Measurements from ENCODE around the gene SETX. TPM values are rescaled to one million over a fixed set of nuclear protein-coding genes. Genes with fewer than 3 reads are reported as not detected.
"Not testable (repeated sequence)": the region's sequence is repeated elsewhere in the genome, so short reads cannot be mapped to it uniquely, and the experiment has no call there.

The SETX gene
- total and polyA plus RNA-seq, 5 experiments from 2014 or later = 21.4 to 84.8 (median 29.1) TPM

DNA sequence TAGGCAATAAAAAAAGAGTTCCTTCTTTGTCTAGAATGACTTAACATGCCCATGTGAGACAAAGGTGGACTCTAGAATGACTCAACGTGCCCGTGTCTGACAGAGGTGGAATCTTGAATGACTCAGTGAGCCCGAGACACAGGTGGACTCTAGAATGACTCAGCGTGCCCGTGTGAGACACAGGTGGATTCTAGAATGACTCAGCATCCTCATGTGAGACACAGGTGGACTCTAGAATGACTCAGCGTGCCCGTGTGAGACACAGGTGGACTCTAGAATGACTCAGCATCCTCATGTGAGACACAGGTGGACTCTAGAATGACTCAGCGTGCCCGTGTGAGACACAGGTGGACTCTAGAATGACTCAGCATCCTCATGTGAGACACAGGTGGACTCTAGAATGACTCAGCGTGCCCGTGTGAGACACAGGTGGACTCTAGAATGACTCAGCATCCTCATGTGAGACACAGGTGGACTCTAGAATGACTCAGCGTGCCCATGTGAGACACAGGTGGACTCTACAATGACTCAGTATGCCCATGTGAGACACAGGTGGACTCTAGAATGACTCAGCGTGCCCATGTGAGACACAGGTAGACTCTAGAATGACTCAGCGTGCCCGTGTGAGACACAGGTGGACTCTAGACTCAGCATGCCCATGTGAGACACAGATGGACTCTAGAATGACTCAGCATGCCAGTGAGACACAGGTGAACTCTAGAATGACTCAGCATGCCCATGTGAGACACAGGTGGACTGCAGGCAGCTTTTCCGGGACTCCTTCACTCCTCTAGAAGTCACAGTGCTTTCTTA lies 84.9 kb downstream of the SETX start:
- DNase-seq, H3K27me3 Mint-ChIP-seq, H3K4me3 Mint-ChIP-seq, ATAC-seq, H3K9me3 Mint-ChIP-seq, POLR2A ChIA-PET: not testable (repeated sequence)
- peak overlapping the region in 1 of 10 donors; percentile 32 for H3K27ac Mint-ChIP-seq
- peaks cover 0 to 82% (median 16%) of the 10 kb centered on the region in 3 donors for H3K36me3 Mint-ChIP-seq
- H3K4me1 Mint-ChIP-seq = peaks cover 1 to 12% (median 8%) of the 10 kb centered on the region in 4 donors

DNA sequence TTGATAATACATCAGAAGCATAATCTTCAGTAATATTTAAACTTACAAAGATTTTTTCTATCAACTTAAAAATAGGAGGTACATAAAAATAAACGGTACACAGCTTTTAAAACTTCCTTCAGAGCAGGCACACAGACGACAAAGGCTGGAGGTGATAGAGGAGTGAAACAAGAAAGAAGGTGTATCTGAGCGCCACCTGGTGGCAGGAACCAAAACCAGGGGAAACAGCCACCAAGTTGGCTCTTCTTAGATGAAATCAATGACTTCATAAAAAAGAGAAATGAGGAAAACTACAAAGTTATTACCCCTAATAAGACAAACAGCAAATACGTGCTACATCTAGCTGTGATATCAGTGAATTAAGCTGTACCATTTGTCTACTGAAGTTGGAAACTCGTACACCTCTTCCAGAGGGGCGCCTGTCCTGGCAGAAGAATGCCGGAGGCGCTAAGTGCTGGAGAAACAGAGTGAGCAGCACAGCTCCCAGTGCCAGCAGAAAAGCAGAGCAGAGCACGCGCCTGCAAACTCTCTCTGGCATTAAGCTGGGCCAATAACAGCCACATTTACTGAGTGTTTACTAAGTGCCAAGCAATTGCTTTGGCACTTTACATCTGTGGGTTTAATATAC lies 85.9 kb downstream of the SETX start:
- Mint-ChIP-seq H3K36me3 (peaks cover 0 to 82% (median 17%) of the 10 kb centered on the region in 3 donors), H3K27ac (peak overlapping the region in 4 of 10 donors; percentile 24 to 69 (median 58)), H3K27me3 (no peaks in the 10 kb centered on the region), H3K9me3 (no peaks in the 10 kb centered on the region), H3K4me1 (peaks cover 3 to 12% (median 8%) of the 10 kb centered on the region in 4 donors), H3K4me3 (no peak overlapping the region)
- DNase-seq = peak; percentile 48 to 82 (median 66)
- ATAC-seq = peak; percentile 71 to 74
- POLR2A ChIA-PET = no interaction called here

DNA sequence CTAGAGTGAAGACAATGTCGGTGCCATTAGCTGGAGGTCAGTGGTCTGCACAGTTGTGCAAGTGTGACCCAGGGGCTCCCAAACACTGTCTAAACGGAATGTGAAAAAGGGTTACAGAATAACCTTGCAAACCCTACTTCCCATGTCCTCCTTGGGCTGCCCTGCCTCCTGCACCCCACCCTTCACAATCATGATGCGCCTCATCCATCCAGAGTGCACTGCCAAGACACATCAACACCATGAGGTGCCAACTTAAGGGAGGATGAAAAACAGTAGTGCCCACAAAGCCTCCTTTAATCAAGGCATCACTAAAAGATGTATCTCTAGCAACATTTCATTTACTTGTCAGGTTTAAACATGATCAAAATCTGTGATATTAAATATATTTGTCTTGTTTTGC lies 87.1 kb downstream of the SETX start:
- Mint-ChIP-seq H3K27me3 (no peaks in the 10 kb centered on the region), H3K4me1 (peaks cover 3 to 17% (median 10%) of the 10 kb centered on the region in 4 donors), H3K36me3 (peaks cover 0 to 82% (median 17%) of the 10 kb centered on the region in 3 donors), H3K4me3 (no peak overlapping the region), H3K9me3 (no peaks in the 10 kb centered on the region), H3K27ac (peak overlapping the region in 2 of 10 donors; percentile 43 to 52)
- no peak for ATAC-seq
- no peak for DNase-seq
- POLR2A ChIA-PET = no interaction called here

DNA sequence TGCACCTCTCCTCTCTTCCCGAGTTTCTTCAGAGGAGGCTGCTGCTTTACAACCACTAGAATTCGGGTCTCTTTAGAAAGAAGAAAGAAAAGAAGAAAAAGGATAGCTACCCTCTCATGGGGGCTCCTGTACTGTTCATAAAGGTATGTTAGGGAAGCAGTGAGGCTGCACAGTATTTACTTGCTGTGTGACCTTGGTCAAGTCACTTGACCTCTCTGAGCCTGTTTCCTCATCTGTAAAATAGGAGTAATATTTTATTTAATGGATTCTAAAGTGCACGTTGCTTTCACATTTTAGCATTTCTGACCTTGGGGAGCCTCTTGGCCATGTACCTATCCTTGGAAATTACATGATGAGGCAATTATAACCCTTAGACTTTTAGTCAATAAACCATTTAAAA lies 88.8 kb downstream of the SETX start:
- ATAC-seq (no peak), DNase-seq (no peak)
- POLR2A ChIA-PET = interaction anchor here (0.9 to 1.0 kb wide), 2 partner anchors 38 to 96 kb away, joined by 3 to 4 read pairs; no protein-coding TSS in a partner anchor
- peak overlapping the region in 1 of 10 donors; percentile 22 for H3K27ac Mint-ChIP-seq
- H3K27me3 Mint-ChIP-seq = no peaks in the 10 kb centered on the region
- no peak overlapping the region for H3K4me3 Mint-ChIP-seq
- H3K9me3 Mint-ChIP-seq = no peaks in the 10 kb centered on the region
- H3K4me1 Mint-ChIP-seq = peaks cover 3 to 17% (median 11%) of the 10 kb centered on the region in 4 donors
- peaks cover 0 to 82% (median 14%) of the 10 kb centered on the region in 3 donors for H3K36me3 Mint-ChIP-seq

DNA sequence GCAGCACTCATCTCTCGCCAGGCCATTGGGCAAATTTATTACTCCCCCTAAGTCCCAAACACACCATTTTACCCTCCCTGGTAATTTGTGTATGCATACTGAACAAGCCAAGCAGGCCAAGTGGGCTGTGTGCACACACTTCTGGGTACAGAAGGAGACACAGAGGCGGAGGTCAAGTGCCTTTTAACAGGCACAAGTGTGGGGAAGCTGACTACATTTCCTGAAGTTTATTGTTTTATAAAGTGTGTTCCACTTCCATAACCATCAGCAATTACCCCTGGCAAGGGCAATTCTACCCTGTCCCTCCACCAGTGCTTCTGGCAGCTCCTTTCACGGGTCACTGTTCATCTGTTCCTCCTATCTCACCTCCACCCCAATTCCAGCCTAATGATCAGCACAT lies 93.9 kb downstream of the SETX start:
- Mint-ChIP-seq H3K4me3 (no peak overlapping the region), H3K27ac (peak overlapping the region in 6 of 10 donors; percentile 5 to 69 (median 31)), H3K36me3 (peaks cover 0 to 43% (median 5%) of the 10 kb centered on the region in 3 donors), H3K4me1 (peaks cover 6 to 15% (median 13%) of the 10 kb centered on the region in 4 donors), H3K27me3 (no peaks in the 10 kb centered on the region), H3K9me3 (no peaks in the 10 kb centered on the region)
- ATAC-seq (no peak), DNase-seq (no peak)
- POLR2A ChIA-PET = interaction anchor here (0.6 to 2.4 kb wide), 2 partner anchors 20 to 501 kb away, joined by 4 to 13 read pairs; no protein-coding TSS in a partner anchor

DNA sequence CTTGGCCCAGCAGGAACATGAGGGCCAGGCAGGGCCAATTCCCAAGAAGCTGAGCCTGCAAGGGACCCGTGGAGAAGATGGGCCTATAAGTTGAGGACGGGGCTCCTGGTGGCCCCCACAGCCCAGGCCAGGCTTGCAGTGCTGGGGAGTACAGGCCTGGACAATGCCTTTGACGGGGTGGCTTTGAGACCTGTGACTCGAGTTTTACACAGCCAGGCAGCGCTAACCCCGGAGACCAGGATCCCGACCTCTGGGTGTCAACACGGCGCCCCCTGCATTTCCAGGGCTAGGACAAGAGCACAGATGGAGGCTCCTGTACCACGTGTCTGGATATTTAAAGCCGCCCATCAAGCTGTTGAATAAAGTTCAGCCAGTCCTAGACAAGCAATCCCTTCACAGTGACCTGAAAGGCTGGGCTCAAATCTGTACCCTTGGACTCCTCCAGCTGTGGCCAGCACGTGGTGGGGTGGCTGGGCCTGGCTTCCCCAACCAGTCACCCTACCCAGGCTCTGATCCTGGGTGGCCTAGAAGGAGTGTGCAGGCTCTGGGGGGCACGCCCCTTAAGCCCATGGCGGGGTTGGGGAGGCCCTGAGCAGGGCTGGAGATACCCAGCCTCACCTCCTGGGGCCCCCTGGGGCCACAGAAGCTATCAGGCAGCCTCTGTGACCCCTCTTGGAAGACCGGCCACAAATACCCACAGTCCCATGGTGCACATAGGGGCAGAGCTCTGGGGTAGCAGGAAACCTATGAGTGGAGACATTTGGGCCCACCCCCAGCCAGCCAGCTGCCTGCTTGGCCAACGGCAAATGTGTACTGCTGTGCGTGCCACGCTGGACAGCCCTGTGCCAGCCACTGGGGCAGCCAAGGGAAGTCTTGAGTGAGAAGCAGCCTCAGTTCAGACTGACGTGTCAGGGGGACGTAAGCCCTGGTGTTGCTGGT lies 104.2 kb downstream of the SETX start:
- no peaks in the 10 kb centered on the region for H3K9me3 Mint-ChIP-seq
- DNase-seq (no peak), ATAC-seq (no peak)
- no peaks in the 10 kb centered on the region for H3K36me3 Mint-ChIP-seq
- H3K4me3 Mint-ChIP-seq = no peak overlapping the region
- peaks cover 0 to 5% (median 2%) of the 10 kb centered on the region in 4 donors for H3K4me1 Mint-ChIP-seq
- POLR2A ChIA-PET = interaction anchor here (0.6 kb wide), 1 partner anchor 477 kb away, joined by 3 read pairs; no protein-coding TSS in a partner anchor
- H3K27ac Mint-ChIP-seq = no peak overlapping the region
- H3K27me3 Mint-ChIP-seq = peaks cover 0 to 10% (median 0%) of the 10 kb centered on the region in 5 donors

DNA sequence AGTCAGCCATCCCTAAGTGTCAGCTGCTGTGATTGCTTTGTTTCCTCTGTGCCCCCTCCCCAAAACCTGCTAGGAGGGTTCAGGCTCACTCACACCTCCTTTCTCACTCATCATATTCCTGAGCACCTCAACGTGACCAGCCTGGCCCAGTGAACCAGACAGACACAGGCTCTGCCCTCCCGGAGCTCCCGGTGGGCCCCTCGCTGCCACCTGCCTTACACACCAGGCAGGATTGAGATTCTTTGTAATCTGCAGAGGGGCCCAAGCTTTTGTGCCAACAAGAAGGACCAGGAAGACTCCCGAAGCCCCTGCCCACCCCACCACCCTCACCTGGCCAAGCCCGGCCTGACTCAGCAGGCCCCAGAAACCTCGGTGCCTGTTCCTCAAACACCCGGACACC lies 105.1 kb downstream of the SETX start:
- H3K27ac Mint-ChIP-seq = no peak overlapping the region
- no peak for ATAC-seq

DNA sequence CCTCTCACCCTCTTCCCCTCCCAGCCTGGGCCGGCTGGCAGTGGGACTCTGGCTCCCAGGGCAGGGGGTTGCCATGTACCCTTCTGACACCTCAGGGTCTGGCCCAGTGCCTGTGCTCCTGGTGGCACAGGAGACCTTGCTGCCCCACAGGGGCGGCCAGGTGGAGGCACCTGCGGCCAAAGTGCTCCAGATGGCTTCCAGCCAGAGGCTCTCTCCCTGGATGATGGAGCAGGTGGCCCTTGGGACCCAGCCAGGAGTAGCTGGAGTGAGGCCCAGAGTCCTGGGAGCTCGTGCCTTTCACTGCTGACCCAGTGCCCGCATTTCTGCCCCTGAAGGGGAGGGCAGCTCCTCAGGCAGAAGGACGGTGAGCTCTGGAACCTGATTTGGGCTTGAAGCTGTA lies 105.7 kb downstream of the SETX start:
- no peak for DNase-seq
- no peak overlapping the region for H3K27ac Mint-ChIP-seq
- POLR2A ChIA-PET = no interaction called here
- H3K27me3 Mint-ChIP-seq = peaks cover 0 to 13% (median 0%) of the 10 kb centered on the region in 5 donors
- peaks cover 0 to 5% (median 2%) of the 10 kb centered on the region in 4 donors for H3K4me1 Mint-ChIP-seq
- H3K4me3 Mint-ChIP-seq = no peak overlapping the region
- no peaks in the 10 kb centered on the region for H3K36me3 Mint-ChIP-seq
- H3K9me3 Mint-ChIP-seq = no peaks in the 10 kb centered on the region
- no peak for ATAC-seq

More for the DNA sequence above, 105.1 kb downstream of the SETX start:
- H3K27me3 Mint-ChIP-seq = peaks cover 0 to 12% (median 0%) of the 10 kb centered on the region in 5 donors
- peaks cover 0 to 5% (median 2%) of the 10 kb centered on the region in 4 donors for H3K4me1 Mint-ChIP-seq
- POLR2A ChIA-PET = no interaction called here
- H3K9me3 Mint-ChIP-seq = no peaks in the 10 kb centered on the region
- no peak overlapping the region for H3K4me3 Mint-ChIP-seq
- no peaks in the 10 kb centered on the region for H3K36me3 Mint-ChIP-seq
- no peak for DNase-seq

DNA sequence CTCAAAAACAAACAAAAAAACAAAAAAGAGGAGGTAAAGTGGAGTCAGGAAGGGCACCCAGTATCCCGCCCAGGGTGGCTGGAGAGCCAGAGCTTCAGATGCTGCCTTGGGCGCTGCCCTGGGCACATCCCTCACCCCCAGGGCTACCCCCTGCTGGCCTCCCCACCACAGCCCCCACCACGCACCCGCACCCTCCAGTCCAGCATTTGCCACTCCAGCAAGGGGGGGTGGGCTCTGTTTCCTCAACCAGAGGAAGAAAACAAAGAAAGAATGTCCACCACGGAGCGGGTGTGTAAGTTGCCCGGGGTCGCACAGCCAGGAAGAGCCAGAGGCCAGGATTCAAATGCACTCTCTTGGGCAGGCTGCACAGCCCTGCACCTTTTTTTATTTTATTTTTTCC lies 106.8 kb downstream of the SETX start:
- H3K9me3 Mint-ChIP-seq = no peaks in the 10 kb centered on the region

DNA sequence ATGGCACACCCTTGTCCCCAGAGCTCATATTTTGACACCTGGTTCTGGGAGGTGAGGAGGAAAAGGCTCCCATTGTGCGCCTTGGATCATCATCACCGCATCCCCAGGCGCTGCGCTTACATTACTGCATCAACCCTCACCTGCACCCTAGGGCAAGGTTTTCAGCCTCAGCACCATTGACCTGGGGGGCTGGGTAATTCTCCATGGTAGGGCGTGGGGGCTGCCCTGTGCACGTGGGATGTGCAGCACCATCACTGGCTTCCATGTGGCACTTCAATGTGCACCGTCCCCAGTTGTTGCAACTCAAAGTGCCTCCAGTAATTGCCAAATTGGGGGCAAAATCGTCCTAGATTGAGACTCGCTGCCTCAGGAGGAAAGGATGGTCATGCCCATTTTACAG lies 109.3 kb downstream of the SETX start:
- Mint-ChIP-seq H3K9me3 (no peaks in the 10 kb centered on the region), H3K36me3 (no peaks in the 10 kb centered on the region), H3K27ac (peak overlapping the region in 1 of 10 donors; percentile 13), H3K4me3 (no peak overlapping the region), H3K4me1 (peaks cover 8 to 18% (median 10%) of the 10 kb centered on the region in 4 donors), H3K27me3 (peaks cover 0 to 13% (median 0%) of the 10 kb centered on the region in 5 donors)
- POLR2A ChIA-PET = no interaction called here
- ATAC-seq = no peak
- no peak for DNase-seq

More for the DNA sequence above, 106.8 kb downstream of the SETX start:
- H3K4me3 Mint-ChIP-seq = no peak overlapping the region
- POLR2A ChIA-PET = interaction anchor here (0.6 kb wide), 1 partner anchor 490 kb away, joined by 6 read pairs; no protein-coding TSS in a partner anchor
- DNase-seq = no peak
- H3K4me1 Mint-ChIP-seq = peaks cover 0 to 5% (median 2%) of the 10 kb centered on the region in 4 donors
- ATAC-seq = no peak
- H3K27me3 Mint-ChIP-seq = peaks cover 0 to 13% (median 0%) of the 10 kb centered on the region in 5 donors
- no peaks in the 10 kb centered on the region for H3K36me3 Mint-ChIP-seq
- no peak overlapping the region for H3K27ac Mint-ChIP-seq

DNA sequence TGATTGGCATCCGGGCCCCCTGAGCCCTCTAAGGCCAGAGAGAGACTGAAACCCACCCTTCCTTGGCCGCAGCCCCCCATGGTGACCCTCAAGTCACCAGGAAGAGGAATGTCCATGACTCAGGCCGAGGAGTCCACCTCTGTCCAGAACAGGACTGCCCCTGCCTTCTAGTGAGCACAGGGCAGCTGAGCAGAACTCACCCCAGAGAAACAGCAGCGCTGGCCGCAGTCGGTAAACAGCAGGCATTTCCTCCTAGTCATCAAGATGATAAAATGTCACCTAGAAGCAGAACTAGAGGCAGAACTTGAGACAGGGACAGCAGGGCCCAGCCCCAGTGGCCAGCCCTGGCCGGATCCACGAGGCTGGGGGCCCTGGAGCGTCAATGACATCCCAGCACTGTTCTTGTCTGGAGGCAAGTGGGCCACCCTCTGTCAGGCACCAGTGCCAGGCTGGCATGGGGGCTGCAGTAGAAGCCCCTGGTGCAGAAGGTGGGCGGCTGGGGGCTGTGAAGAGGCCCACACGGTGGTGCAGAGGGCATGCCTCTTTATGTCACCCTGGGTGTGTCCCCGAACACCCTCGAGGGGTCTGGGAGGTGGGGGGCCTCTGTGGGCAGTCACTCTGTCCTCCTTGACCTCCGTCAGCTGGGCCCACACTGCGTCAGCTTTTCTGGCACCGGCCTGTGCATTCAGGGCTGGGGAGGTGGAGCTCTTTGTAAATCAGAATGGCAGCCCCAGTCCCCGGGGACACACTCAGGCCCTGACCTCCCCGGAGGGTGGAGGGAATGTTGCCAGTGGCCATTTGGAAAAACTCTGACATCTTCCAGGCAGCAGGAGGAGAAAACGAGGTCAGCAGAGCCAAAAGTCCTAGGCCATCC lies 110.0 kb downstream of the SETX start:
- peaks cover 11 to 24% (median 11%) of the 10 kb centered on the region in 4 donors for H3K4me1 Mint-ChIP-seq
- H3K27ac Mint-ChIP-seq = peak overlapping the region in 3 of 10 donors; percentile 18 to 30 (median 29)
- no peaks in the 10 kb centered on the region for H3K36me3 Mint-ChIP-seq
- H3K27me3 Mint-ChIP-seq = peaks cover 0 to 13% (median 0%) of the 10 kb centered on the region in 5 donors
- POLR2A ChIA-PET = interaction anchor here (0.6 kb wide), 1 partner anchor 8 kb away, joined by 3 read pairs; no protein-coding TSS in a partner anchor
- no peaks in the 10 kb centered on the region for H3K9me3 Mint-ChIP-seq
- peak overlapping the region in 3 of 10 donors; percentile 22 to 85 (median 28) for H3K4me3 Mint-ChIP-seq
- peak in 1 of 10 donors; percentile 58 for DNase-seq
- ATAC-seq = no peak

All from naive thymus-derived CD8-positive, alpha-beta T cell (primary cell).